ENCODE data around the gene KCNIP3. TPM values are rescaled to one million over a fixed set of nuclear protein-coding genes. Genes with fewer than 3 reads are reported as not detected.

The KCNIP3 gene
- total RNA-seq, 3 donors from 2014 or later (not counting 1 experiment from before 2014, with no cell fraction given) = 0.52 to 1.4 TPM; not detected in 1

- DNase-seq (no peak), ATAC-seq (no peak)
- Mint-ChIP-seq H3K27me3 (ENCODE audit: low read depth in 2 of 2) (no peaks in the 10 kb centered on the region), H3K36me3 (no peaks in the 10 kb centered on the region), H3K4me3 (no peak overlapping the region), H3K27ac (no peak overlapping the region), H3K9me3 (no peaks in the 10 kb centered on the region), H3K4me1 (no peaks in the 10 kb centered on the region)
- Histone ChIP-seq H3K4me1 (ENCODE audit: control insufficient read depth, insufficient read depth, low read length) (no peaks in the 10 kb centered on the region), H3K27me3 (ENCODE audit: control insufficient read depth, insufficient read depth, low read length) (no peaks in the 10 kb centered on the region), H3K4me3 (ENCODE audit: low read length) (no peak overlapping the region), H3K9me3 (ENCODE audit: control insufficient read depth, insufficient read depth, low read length) (no peaks in the 10 kb centered on the region), H3K27ac (ENCODE audit: low read length) (no peak overlapping the region), H3K36me3 (ENCODE audit: control insufficient read depth, insufficient read depth, low read length) (no peaks in the 10 kb centered on the region)
- intact Hi-C loops (cut with micrococcal nuclease) = no loop called here
- no peak for TF ChIP-seq CTCF (IDR thresholded peaks at IDR 0.05)
- 89% methylated on average over 11 of the region's 11 CpGs for WGBS (ENCODE audit: insufficient coverage)
Observed at GRCh38 chr2:95277246-95277906, 19.8 kb upstream of the KCNIP3 start.

- Mint-ChIP-seq H3K27ac (no peak overlapping the region), H3K36me3 (no peaks in the 10 kb centered on the region), H3K27me3 (ENCODE audit: low read depth in 2 of 2) (no peaks in the 10 kb centered on the region), H3K4me1 (no peaks in the 10 kb centered on the region), H3K4me3 (no peak overlapping the region), H3K9me3 (no peaks in the 10 kb centered on the region)
- Histone ChIP-seq H3K27ac (ENCODE audit: low read length) (no peak overlapping the region), H3K9me3 (ENCODE audit: control insufficient read depth, insufficient read depth, low read length) (no peaks in the 10 kb centered on the region), H3K4me1 (ENCODE audit: control insufficient read depth, insufficient read depth, low read length) (no peaks in the 10 kb centered on the region), H3K36me3 (ENCODE audit: control insufficient read depth, insufficient read depth, low read length) (no peaks in the 10 kb centered on the region), H3K4me3 (ENCODE audit: low read length) (no peak overlapping the region), H3K27me3 (ENCODE audit: control insufficient read depth, insufficient read depth, low read length) (no peaks in the 10 kb centered on the region)
- no peak for ATAC-seq
- intact Hi-C loops (cut with micrococcal nuclease) = no loop called here
- TF ChIP-seq CTCF (IDR thresholded peaks at IDR 0.05) = no peak
- DNase-seq = no peak
- WGBS (ENCODE audit: insufficient coverage) = 94% methylated on average over 7 of the region's 7 CpGs
Observed at GRCh38 chr2:95278051-95278471, 19.1 kb upstream of the KCNIP3 start.

GRCh38 chr2:95278637-95279225 is 18.4 kb upstream of the KCNIP3 start:
- H3K4me1 Mint-ChIP-seq = no peaks in the 10 kb centered on the region
- DNase-seq (no peak), ATAC-seq (no peak)
- H3K27ac Mint-ChIP-seq = no peak overlapping the region
- no peaks in the 10 kb centered on the region for H3K9me3 ChIP-seq (ENCODE audit: control insufficient read depth, insufficient read depth, low read length)
- H3K36me3 Mint-ChIP-seq = no peaks in the 10 kb centered on the region
- H3K27ac ChIP-seq (ENCODE audit: low read length) = no peak overlapping the region
- intact Hi-C loops (cut with micrococcal nuclease) = no loop called here
- H3K36me3 ChIP-seq (ENCODE audit: control insufficient read depth, insufficient read depth, low read length) = no peaks in the 10 kb centered on the region
- no peaks in the 10 kb centered on the region for H3K9me3 Mint-ChIP-seq
- no peaks in the 10 kb centered on the region for H3K27me3 Mint-ChIP-seq (ENCODE audit: low read depth in 2 of 2)
- H3K4me3 ChIP-seq (ENCODE audit: low read length) = no peak overlapping the region
- no peak for TF ChIP-seq CTCF (IDR thresholded peaks at IDR 0.05)
- no peaks in the 10 kb centered on the region for H3K27me3 ChIP-seq (ENCODE audit: control insufficient read depth, insufficient read depth, low read length)
- H3K4me1 ChIP-seq (ENCODE audit: control insufficient read depth, insufficient read depth, low read length) = no peaks in the 10 kb centered on the region
- no peak overlapping the region for H3K4me3 Mint-ChIP-seq
- 91% methylated on average over 10 of the region's 12 CpGs for WGBS (ENCODE audit: insufficient coverage)

All from natural killer cell (primary cell).